Body of pancreas (tissue), 4 donors: ENCODE data around the gene NCK1.

ENCODE experiments used
- POLR2A ChIP-seq, 3 donors: fragments of 450-650 bp; IDR thresholded peaks; one replicate each; pipeline ENCODE4 v1.6.1; 2016; ENCODE audit warnings: antibody characterized with exemption in 3 of 3, mild to moderate bottlenecking in 2 of 3
- TF ChIP-seq, protein P1 (sequence below), 7 experiments: fragments of 450-650 bp in 4 of 7; fragments of 200-600 bp in 3 of 7; sonication (generic) in 3 of 7; IDR thresholded peaks; one replicate each; pipeline ENCODE4 v1.5.1; 2016 to 2019; ENCODE audit warnings: antibody characterized with exemption in 7 of 7

DNA sequence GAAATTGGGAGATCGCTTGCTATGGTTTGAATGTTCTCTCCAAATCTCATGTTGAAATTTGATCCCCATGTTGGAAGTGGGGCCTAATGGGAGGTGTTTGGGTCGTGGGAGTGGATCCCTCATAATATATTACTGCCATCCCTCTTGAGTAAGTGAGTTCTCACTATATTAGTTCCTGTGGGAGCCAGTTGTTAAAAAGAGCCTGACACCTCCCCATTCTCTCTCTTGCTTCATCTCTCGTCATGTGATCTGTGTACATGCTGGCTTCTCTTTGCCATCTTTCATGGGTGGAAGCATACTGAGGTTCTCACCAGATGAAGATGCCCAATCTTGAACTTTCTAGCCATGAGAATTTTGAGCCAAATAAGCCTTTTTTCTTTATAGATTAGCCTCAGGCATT lies 52.7 kb downstream of the NCK1 start:
- TF ChIP-seq, protein P1, sequence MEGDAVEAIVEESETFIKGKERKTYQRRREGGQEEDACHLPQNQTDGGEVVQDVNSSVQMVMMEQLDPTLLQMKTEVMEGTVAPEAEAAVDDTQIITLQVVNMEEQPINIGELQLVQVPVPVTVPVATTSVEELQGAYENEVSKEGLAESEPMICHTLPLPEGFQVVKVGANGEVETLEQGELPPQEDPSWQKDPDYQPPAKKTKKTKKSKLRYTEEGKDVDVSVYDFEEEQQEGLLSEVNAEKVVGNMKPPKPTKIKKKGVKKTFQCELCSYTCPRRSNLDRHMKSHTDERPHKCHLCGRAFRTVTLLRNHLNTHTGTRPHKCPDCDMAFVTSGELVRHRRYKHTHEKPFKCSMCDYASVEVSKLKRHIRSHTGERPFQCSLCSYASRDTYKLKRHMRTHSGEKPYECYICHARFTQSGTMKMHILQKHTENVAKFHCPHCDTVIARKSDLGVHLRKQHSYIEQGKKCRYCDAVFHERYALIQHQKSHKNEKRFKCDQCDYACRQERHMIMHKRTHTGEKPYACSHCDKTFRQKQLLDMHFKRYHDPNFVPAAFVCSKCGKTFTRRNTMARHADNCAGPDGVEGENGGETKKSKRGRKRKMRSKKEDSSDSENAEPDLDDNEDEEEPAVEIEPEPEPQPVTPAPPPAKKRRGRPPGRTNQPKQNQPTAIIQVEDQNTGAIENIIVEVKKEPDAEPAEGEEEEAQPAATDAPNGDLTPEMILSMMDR (IDR thresholded peaks at IDR 0.05), result no peak
- TF ChIP-seq POLR2A (IDR thresholded peaks at IDR 0.05), result no peak
